Suprapubic skin (tissue), 3 donors: ENCODE measurements around the gene KRTAP3-3.

Source experiments
- POLR2A ChIP-seq, 2 donors: fragments of 450-650 bp; IDR thresholded peaks; one replicate each; pipeline ENCODE4 v1.6.1; 2017; ENCODE audit warnings: antibody characterized with exemption in 2 of 2, mild to moderate bottlenecking in 2 of 2, moderate library complexity in 2 of 2
- TF ChIP-seq, protein P1 (sequence below), 2 donors: fragments of 200-600 bp in 1 of 2; fragments of 450-650 bp in 1 of 2; sonication (generic) in 1 of 2; IDR thresholded peaks; one replicate each; pipeline ENCODE4 v1.5.1; 2016 to 2019; ENCODE audit warnings: antibody characterized with exemption in 2 of 2, mild to moderate bottlenecking in 1 of 2, moderate library complexity in 1 of 2

DNA sequence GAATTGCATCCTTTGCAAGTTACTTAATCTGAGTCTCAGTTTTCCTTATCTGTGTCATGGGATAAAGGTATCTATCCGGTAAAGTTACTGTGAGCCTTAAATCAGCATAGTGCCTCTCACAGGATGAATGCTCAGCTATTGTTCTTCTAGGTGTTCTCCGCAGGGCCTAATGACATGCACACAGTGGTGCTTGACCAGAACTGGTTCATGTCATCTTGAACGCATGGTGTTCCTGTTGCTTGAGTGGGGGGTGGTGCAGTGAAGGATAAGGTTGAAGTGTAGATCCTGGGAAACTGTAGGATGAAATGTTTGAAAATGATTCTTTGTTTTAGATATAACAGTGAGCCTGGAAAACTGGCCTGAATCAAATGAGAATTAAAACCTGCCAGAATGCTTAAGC is 13.8 kb downstream of the KRTAP3-3 start:
- TF ChIP-seq, protein P1, sequence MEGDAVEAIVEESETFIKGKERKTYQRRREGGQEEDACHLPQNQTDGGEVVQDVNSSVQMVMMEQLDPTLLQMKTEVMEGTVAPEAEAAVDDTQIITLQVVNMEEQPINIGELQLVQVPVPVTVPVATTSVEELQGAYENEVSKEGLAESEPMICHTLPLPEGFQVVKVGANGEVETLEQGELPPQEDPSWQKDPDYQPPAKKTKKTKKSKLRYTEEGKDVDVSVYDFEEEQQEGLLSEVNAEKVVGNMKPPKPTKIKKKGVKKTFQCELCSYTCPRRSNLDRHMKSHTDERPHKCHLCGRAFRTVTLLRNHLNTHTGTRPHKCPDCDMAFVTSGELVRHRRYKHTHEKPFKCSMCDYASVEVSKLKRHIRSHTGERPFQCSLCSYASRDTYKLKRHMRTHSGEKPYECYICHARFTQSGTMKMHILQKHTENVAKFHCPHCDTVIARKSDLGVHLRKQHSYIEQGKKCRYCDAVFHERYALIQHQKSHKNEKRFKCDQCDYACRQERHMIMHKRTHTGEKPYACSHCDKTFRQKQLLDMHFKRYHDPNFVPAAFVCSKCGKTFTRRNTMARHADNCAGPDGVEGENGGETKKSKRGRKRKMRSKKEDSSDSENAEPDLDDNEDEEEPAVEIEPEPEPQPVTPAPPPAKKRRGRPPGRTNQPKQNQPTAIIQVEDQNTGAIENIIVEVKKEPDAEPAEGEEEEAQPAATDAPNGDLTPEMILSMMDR (IDR thresholded peaks at IDR 0.05), result no peak
- TF ChIP-seq POLR2A (IDR thresholded peaks at IDR 0.05), result no peak
